HG03097 (cell line): ENCODE data around the gene SYNPO2L.
"Not testable (repeated sequence)": the region's sequence is repeated elsewhere in the genome, so short reads cannot be mapped to it uniquely, and the experiment has no call there.

Source experiments
- ATAC-seq: cut with Tn5 transposase; IDR thresholded peaks from one replicate; pipeline ENCODE4 v1.9.1; 2021; ENCODE audit not compliant: unreplicated experiment, low FRiP score

SYNPO2L gene

GRCh38 chr10:73655990-73656298 is at the start of gene SYNPO2L:
Gene SYNPO2L (minus strand): TSS chr10:73656029. CDS start chr10:73655922, 107 bp downstream.
- no peak for ATAC-seq

GRCh38 chr10:73703924-73704323 is 48.1 kb upstream of the SYNPO2L start:
- ATAC-seq = not testable (repeated sequence)

- not testable (repeated sequence) for ATAC-seq
Observed at GRCh38 chr10:73698819-73699218, 43.0 kb upstream of the SYNPO2L start.

- not testable (repeated sequence) for ATAC-seq
Observed at GRCh38 chr10:73697675-73698159, 41.9 kb upstream of the SYNPO2L start, which contains the start of gene AGAP5. Gene AGAP5 (minus strand): TSS chr10:73698109. CDS start chr10:73697755, 354 bp downstream.

GRCh38 chr10:73695302-73695701 is 39.5 kb upstream of the SYNPO2L start:
- not testable (repeated sequence) for ATAC-seq

GRCh38 chr10:73690755-73691154 is 34.9 kb upstream of the SYNPO2L start:
- not testable (repeated sequence) for ATAC-seq

- not testable (repeated sequence) for ATAC-seq
Observed at GRCh38 chr10:73689596-73689995, 33.8 kb upstream of the SYNPO2L start.

GRCh38 chr10:73687641-73688040 is 31.8 kb upstream of the SYNPO2L start:
- ATAC-seq = not testable (repeated sequence)

- not testable (repeated sequence) for ATAC-seq
Observed at GRCh38 chr10:73674546-73674945, 18.7 kb upstream of the SYNPO2L start.

- ATAC-seq = not testable (repeated sequence)
Observed at GRCh38 chr10:73668378-73668777, 12.5 kb upstream of the SYNPO2L start.

GRCh38 chr10:73666153-73666809 is 10.5 kb upstream of the SYNPO2L start:
- not testable (repeated sequence) for ATAC-seq

- not testable (repeated sequence) for ATAC-seq
Observed at GRCh38 chr10:73665581-73665980, 9.8 kb upstream of the SYNPO2L start.

- not testable (repeated sequence) for ATAC-seq
Observed at GRCh38 chr10:73664156-73665040, 8.6 kb upstream of the SYNPO2L start.

GRCh38 chr10:73663621-73664020 is 7.8 kb upstream of the SYNPO2L start:
- not testable (repeated sequence) for ATAC-seq

- not testable (repeated sequence) for ATAC-seq
Observed at GRCh38 chr10:73662705-73663104, 6.9 kb upstream of the SYNPO2L start.

- no peak for ATAC-seq
Observed at GRCh38 chr10:73655257-73655989, 406 bp downstream of the SYNPO2L start.

- no peak for ATAC-seq
Observed at GRCh38 chr10:73653701-73654100, 2.1 kb downstream of the SYNPO2L start.

- ATAC-seq = no peak
Observed at GRCh38 chr10:73653195-73653594, 2.6 kb downstream of the SYNPO2L start.

GRCh38 chr10:73650537-73651331 is 5.1 kb downstream of the SYNPO2L start:
- ATAC-seq = no peak
